Osteoblast (primary cell): ENCODE results near the gene OR4F29. TPM values are rescaled to one million over a fixed set of nuclear protein-coding genes. Genes with fewer than 3 reads are reported as not detected.
"Not testable (repeated sequence)": the region's sequence is repeated elsewhere in the genome, so short reads cannot be mapped to it uniquely, and the experiment has no call there.

Experiments used
- DNase-seq: peaks from one replicate; pipeline ENCODE4 v3.0.0; 2011; ENCODE audit warnings: low spot score, mixed read lengths; ENCODE audit not compliant: insufficient read length; ENCODE audit errors: missing footprints
- H2AFZ ChIP-seq: 2 replicates; pipeline ENCODE4 v1.6.0; 2011; ENCODE audit warnings: mild to moderate bottlenecking, low read length
- H3K27ac ChIP-seq: 2 replicates; pipeline ENCODE4 v1.5.1; 2011; ENCODE audit warnings: mild to moderate bottlenecking, low read depth, low read length, moderate library complexity
- H3K27me3 ChIP-seq: 2 replicates; pipeline ENCODE4 v1.6.0; 2012; ENCODE audit warnings: mild to moderate bottlenecking, control low read depth, inconsistent platforms, low read length, moderate library complexity; ENCODE audit not compliant: insufficient read depth
- H3K36me3 ChIP-seq: 2 replicates; pipeline ENCODE4 v1.5.1; 2011; ENCODE audit warnings: mild to moderate bottlenecking, low read length, control low read depth, moderate library complexity; ENCODE audit not compliant: insufficient read depth
- H3K4me1 ChIP-seq: 2 replicates; pipeline ENCODE4 v1.5.1; 2011; ENCODE audit warnings: mild to moderate bottlenecking, low read length, control low read depth, moderate library complexity; ENCODE audit not compliant: insufficient read depth
- H3K4me2 ChIP-seq: 2 replicates; pipeline ENCODE4 v1.6.0; 2011; ENCODE audit warnings: mild to moderate bottlenecking, low read length; ENCODE audit not compliant: insufficient read depth
- H3K4me3 ChIP-seq: fragments of 200-600 bp; sonication (generic); 3 replicates; pipeline ENCODE4 v1.5.1; 2012; ENCODE audit warnings: mild to moderate bottlenecking, low read length, inconsistent platforms; ENCODE audit not compliant: insufficient read depth
- H3K79me2 ChIP-seq: 2 replicates; pipeline ENCODE4 v1.6.0; 2012; ENCODE audit warnings: mild to moderate bottlenecking, low read length, control low read depth, inconsistent platforms; ENCODE audit not compliant: insufficient read depth
- H3K9me3 ChIP-seq: 2 replicates; pipeline ENCODE4 v1.5.1; 2011; ENCODE audit warnings: low read depth, low read length, control low read depth
- H4K20me1 ChIP-seq: 2 replicates; pipeline ENCODE4 v1.6.0; 2012; ENCODE audit warnings: mild to moderate bottlenecking, low read length, control low read depth; ENCODE audit not compliant: insufficient read depth
- total RNA-seq: library from RNA; depleted of rRNA; stranded (reverse); fragments of >200 nt; gene quantifications from 2 replicates; pipeline ENCODE4 v1.2.3, GENCODE V29; 2012

OR4F29 gene
- total RNA-seq: under 0.01 and 0.29 TPM in 2 replicates

GRCh38 chr1:451578-451977 is at the start of gene OR4F29:
Gene OR4F29 (minus strand): TSS chr1:451678. CDS start chr1:451678, 0 bp downstream.
- not testable (repeated sequence) for H3K4me3 ChIP-seq, H3K36me3 ChIP-seq, H3K9me3 ChIP-seq, H3K4me1 ChIP-seq, DNase-seq, H3K27ac ChIP-seq, H3K27me3 ChIP-seq, H4K20me1 ChIP-seq, H3K79me2 ChIP-seq, H3K4me2 ChIP-seq, H2AFZ ChIP-seq

Other genes with a start within 250 kb of the OR4F29 start
- under 0.01 and 0.29 TPM in 2 replicates for gene OR4F16, start 235.0 kb upstream of the OR4F29 start, total RNA-seq